Activated CD4-positive, alpha-beta T cell treated with anti-CD3 and anti-CD28 coated beads, Interleukin-2, amount 50 U/mL, for 16 hours (primary cell): ENCODE results near the gene FOXG1.

ENCODE experiments used
- DNase-seq: peaks from one replicate; pipeline ENCODE4 v3.0.0-alpha.2; 2020

The FOXG1 gene

GRCh38 chr14:28777471-28778137 is 11.0 kb downstream of the FOXG1 start:
- DNase-seq = no peak

DNA sequence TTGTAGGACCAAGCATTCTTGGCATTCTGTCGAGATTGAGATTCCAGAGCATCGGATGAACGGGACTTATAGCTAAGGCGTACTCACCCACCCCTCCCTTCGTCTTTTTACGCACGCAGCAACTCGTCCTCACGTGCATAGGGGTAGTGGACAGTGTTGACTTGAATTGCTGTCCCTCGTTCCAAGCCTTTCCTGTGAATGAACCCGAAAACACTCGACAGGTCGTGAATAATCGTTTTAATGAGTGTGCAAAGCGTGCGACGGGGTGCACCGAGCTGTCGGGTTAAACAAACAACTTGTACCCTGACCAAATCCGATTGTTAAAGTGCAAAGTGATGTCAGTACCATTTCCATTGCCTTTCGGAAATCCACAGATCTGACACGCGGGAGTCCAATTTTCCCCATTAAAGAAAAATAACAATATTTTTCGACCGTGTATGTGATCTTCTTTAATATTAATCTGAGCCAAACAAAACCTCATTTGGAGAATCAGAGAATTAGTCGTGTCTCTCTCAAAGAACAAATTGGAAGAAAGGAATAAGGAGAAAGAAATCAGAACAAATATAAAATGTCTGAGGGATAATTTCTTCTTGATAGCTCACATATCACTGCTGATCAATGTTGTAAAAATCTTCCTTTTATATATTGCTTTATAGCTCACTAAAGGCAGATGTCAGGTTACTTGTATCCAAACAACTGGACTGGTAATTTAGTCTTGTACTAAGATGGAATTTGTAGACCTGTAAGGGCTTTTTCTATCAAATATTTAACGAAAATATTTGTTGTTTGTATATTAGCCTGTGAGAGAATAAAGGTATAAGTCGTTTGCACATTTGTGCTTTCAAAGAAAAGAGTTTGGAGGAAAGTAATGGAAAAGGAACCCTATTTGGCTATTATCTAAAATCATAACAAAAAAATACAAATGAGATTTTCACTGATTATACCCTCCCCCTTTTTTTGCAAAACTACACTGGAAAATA is 11.8 kb downstream of the FOXG1 start:
- DNase-seq = no peak

GRCh38 chr14:28779456-28779855 is 12.9 kb downstream of the FOXG1 start:
- DNase-seq = no peak

DNA sequence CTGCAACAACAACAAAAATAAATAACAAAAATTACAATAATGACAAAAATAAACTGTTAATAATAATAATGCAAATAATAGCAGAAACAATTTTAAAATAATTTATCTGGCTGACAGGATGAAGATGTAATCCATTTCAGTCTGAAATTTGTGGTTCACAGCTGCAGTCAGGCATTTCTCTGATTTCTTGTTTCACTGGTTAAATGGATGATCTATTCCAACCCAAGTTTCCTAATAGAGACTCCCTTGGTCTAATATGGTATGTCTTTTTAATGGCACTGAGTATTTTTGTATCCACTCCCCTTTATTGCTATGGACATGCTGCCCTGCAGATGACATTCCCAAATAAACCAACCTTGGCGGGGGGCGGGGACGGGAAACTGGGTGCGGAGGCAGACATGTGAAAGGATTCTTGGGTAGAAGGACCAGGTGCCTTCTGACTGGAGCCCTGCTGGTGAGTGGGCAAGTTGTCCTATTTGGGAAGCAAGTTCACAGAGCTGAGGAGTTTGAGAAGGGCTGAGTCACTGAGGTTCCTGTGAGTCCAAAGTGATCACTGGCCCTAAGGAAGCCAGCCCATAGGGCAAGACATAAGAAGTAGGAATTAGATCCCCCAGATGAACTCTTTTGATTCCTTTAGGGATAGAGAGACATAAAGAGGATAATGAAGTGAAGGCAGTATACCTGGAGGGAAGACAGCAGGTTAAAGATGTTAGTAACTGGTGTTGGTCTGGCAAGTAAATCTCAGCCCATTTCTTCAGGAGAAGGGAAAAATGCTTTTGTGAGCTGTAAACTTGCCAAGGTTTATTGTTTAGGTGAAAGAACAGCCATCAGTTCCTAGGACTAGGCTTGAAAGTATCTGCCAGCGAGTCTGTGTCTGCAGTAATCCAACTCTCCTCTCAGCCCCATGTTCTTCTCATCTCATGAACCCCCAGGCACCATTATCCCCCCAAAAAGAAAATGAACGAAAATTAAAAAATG is 14.5 kb downstream of the FOXG1 start:
- no peak for DNase-seq

GRCh38 chr14:28782301-28782700 is 15.7 kb downstream of the FOXG1 start:
- no peak for DNase-seq

DNA sequence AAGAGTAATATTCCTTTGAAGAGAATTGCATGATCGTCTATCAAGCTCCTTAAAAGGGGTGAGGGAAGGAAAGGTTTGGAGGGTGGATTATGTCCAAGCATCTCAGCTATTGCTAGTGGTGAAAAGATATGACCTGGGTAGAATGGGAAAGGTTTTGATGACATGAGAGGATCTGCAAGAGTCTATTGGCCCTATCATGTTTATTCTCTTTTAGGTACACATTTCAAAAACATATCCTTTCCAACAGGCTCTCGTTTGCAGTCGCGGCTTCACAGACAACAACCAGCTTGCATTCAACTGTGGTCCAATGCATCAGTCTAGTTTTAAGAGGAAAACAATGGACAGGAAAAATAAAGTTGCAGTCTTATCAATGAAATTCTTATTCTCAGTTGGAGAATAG is 17.1 kb downstream of the FOXG1 start:
- DNase-seq = no peak

- DNase-seq = no peak
Observed at GRCh38 chr14:28784096-28785048, 17.8 kb downstream of the FOXG1 start.

- DNase-seq = no peak
Observed at GRCh38 chr14:28785096-28785952, 18.7 kb downstream of the FOXG1 start.

DNA sequence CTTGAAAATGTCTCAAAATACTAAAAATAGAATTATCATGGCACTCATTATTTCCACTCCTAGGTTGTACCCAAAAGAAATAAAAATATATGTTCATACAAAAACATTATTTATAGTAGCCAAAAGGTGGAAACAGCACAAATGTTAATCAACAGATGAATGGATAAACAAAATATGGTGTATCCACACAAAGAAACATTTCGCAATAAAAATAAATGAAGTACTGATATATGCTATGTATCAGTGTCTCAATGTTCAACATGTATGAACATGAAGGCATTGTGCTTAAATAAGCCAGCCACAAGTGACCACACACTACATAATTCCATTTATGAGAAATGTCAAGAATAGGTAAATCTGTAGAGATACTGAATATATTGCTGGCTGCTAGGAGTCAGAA is 40.9 kb downstream of the FOXG1 start:
- DNase-seq = no peak

DNA sequence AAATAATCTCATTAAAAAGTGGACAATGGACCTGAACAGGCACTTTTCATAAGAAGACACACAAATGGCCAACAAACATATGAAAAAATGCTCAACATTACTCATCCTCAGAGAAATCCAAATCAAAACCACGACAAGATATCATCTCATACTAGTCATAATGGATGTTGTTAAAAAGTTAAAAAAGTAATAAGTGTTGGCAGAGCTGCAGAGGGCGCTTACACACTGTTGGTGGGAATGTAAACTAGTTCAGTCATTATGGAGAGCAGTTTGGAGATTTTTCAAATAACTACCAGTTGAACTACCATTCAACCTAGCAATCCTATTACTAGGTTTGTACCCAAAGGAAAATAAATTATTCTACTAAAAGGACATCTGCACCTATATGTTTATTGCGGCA is 47.2 kb downstream of the FOXG1 start:
- no peak for DNase-seq
